Left cardiac atrium (tissue), 4 donors: ENCODE measurements around the gene ZNF561. TPM values are rescaled to one million over a fixed set of nuclear protein-coding genes. Genes with fewer than 3 reads are reported as not detected.
A peak's percentile ranks its signal among the peaks of the same experiment; 100 is the strongest.
"Not testable (repeated sequence)": the region's sequence is repeated elsewhere in the genome, so short reads cannot be mapped to it uniquely, and the experiment has no call there.

Experiments
- ATAC-seq, 2 donors: fragments of 200-7000 bp; cut with Tn5 transposase; one replicate each; pipeline ENCODE4 v1.9.1; 2020; ENCODE audit warnings: mild to moderate bottlenecking in 2 of 2, moderate library complexity in 2 of 2
- DNase-seq: peaks from one replicate; pipeline ENCODE4 v3.0.0-alpha.2; 2020
- intact Hi-C, 2 donors: fragments of 100-400 bp; cut with DNase I; formaldehyde crosslinking; loops; one replicate each; pipeline versions ENCODE4 v1.14.1 to v1.15.1; 2022 to 2023
- total RNA-seq, 2 donors: library from RNA; stranded (reverse); fragmentation: NEBNext Ultra II Directional; extraction: Animal tissue kit (Norgen Biotek cat#: 25700); gene quantifications; one replicate each; pipeline ENCODE4 v1.2.1, GENCODE V29; 2021
- donor health status: DM: no; HTN: yes; CAD: no.
- donor health status: DM: no; HTN: yes; CAD: no; lungs with severe emphysema.
- donor health status: DM: yes; HTN: yes; CAD: no.
- donor health status: Dilated cardiomyopathy.

ZNF561 gene
- total RNA-seq, 2 donors from 2014 or later: 18.9 to 20.1 TPM

DNA sequence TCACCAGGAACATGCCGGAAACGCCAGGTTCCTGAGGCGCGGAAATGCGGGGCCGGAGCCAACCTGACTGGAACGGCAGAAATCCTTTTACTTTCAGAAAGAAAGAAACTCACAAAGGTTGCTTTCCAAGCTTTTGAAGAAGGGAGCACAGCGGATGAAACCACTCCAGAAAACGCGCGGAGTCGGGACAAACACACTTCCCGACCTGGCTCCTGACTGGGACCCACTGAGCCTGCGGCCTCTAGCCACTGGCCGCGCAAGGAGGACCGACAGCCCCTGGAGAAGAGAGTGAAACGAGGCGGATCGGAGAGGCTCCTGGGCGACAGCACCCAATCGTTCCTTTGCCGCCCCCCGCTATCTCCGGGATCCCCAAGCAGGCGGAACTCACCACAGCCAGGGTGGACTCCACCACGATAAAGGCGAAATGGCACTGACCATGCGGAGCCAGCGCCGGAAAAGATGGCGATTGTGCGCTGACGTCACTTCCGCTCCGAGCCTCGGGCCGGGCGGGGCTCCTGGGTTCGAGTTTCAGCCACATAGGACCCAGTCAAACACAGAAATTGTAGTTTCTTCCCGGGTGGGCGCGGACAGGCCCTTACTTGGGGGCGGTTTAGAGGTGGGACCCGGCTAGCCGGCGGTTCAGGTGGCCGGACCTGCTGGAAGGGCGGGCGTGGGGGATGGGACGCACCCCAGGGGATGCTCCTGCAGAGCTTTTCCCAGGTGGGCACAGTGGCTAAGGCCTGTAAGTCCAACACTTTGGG, 36.8 kb downstream of the ZNF561 start, which contains the start of gene ZNF121:
ZNF121 (minus strand) TSS at position 432 of the 761 bp plus-strand sequence. CDS start 16,407 bp downstream, outside the sequence.
- intact Hi-C loops: no loop called here
- peak; percentile 97 to 98 for ATAC-seq
- peak; percentile 91 for DNase-seq

GRCh38 chr19:9582081-9582725, 38.8 kb downstream of the ZNF561 start:
- DNase-seq, intact Hi-C loops, ATAC-seq: not testable (repeated sequence)

GRCh38 chr19:9580728-9581127, 40.3 kb downstream of the ZNF561 start:
- intact Hi-C loops: no loop called here
- no peak for DNase-seq
- no peak for ATAC-seq

DNA sequence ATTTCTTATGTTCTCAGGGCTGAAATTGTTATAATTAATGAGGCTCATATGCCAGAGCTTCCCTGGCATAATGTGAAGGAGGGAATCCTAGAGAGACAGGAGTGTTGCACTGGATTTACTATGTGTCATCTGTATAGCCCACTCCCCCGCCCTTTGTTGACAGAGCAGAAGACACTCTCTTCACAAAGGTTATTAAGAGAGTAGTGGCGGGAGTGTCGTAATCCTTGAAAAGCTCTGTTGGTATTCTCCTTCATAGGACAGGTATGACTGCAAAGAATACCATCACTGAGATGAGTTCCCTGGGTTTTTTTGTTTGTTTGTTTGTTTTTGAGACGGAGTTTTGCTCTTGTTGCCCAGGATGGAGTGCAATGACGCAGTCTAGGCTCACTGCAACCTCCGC, 50.8 kb downstream of the ZNF561 start:
- DNase-seq (no peak), ATAC-seq (no peak)
- intact Hi-C loops: no loop called here

- no peak for ATAC-seq
- no peak for DNase-seq
- intact Hi-C loops: no loop called here
Observed at GRCh38 chr19:9566729-9567128, 54.3 kb downstream of the ZNF561 start.

DNA sequence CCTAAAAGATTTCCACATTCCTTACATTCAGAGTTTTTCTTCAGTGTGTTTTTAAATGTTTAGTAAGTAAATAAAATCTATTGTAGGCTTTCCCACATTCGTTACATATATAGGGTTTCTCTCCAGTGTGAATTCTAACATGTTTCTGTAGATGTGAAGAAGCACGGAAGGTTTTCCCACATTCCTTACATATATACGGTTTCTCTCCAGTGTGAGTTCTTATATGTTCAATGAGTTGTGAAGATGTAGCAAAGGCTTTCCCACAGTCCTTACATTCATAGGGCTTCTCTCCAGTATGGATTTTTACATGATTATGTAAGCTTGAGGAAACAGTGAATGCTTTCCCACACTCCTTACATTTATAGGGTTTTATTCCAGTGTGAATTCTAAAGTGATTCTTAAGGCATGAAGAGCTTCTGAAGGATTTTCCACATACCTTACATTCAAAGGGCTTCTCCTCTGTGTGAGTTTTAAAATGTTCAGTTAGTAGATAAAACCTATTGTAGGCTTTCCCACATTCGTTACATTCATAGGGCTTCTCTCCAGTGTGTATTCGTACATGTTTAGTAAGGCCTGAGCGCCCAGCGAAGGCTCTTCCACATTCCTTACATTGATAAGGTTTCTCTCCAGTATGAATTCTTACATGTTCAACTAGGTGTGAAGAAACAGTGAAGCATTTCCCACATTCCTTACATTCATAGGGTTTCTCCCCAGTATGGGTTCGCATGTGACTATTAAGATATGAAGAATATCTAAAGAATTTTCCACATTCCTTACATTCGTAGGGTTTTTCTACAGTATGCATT, 54.9 kb downstream of the ZNF561 start:
- ATAC-seq: no peak
- DNase-seq: no peak
- intact Hi-C loops: no loop called here

Other genes starting within 250 kb of the ZNF561 start
- 10 to 100 TPM; 10.8 to 12.1 TPM for gene ZNF266, start 185.7 kb downstream of the ZNF561 start, total RNA-seq
- under 1 TPM in 1 of 2 donors, not detected in 1; 0.92 TPM for gene ZNF560, start 122.6 kb downstream of the ZNF561 start, total RNA-seq
- 10 to 100 TPM; 12.1 to 16.0 TPM for gene ZNF426, start 82.6 kb downstream of the ZNF561 start, total RNA-seq
- 10 to 100 TPM; 14.7 to 23.0 TPM for gene ZNF121, start 36.7 kb downstream of the ZNF561 start, total RNA-seq
- gene ZNF562, start 53.9 kb upstream of the ZNF561 start, total RNA-seq: 10 to 100 TPM; 21.8 to 27.5 TPM
- gene ZNF846, start 147.5 kb upstream of the ZNF561 start, total RNA-seq: 10 to 100 TPM in 1 of 2 donors, 1 to 10 TPM in 1; 8.8 to 12.7 TPM
- gene FBXL12, start 197.8 kb upstream of the ZNF561 start, total RNA-seq: 10 to 100 TPM; 12.8 to 14.5 TPM
- 100 to 1,000 TPM; 414 to 466 TPM for gene UBL5, start 206.7 kb upstream of the ZNF561 start, total RNA-seq
- 10 to 100 TPM; 73.7 to 74.9 TPM for gene PIN1, start 214.1 kb upstream of the ZNF561 start, total RNA-seq